Astrocyte (in vitro differentiated cells and primary cell): ENCODE measurements around the gene SMOC2.

ENCODE experiments used
- CTCF ChIP-seq: IDR thresholded peaks from 2 replicates; pipeline ENCODE4 v1.5.1; 2011; ENCODE audit warnings: low read depth, mild to moderate bottlenecking, inconsistent platforms, low read length, moderate library complexity; ENCODE audit not compliant: insufficient read depth
- EZH2 ChIP-seq: IDR thresholded peaks from 2 replicates; pipeline ENCODE4 v1.6.1; 2012; ENCODE audit warnings: mild to moderate bottlenecking, low read length, inconsistent platforms; ENCODE audit not compliant: insufficient read depth

DNA sequence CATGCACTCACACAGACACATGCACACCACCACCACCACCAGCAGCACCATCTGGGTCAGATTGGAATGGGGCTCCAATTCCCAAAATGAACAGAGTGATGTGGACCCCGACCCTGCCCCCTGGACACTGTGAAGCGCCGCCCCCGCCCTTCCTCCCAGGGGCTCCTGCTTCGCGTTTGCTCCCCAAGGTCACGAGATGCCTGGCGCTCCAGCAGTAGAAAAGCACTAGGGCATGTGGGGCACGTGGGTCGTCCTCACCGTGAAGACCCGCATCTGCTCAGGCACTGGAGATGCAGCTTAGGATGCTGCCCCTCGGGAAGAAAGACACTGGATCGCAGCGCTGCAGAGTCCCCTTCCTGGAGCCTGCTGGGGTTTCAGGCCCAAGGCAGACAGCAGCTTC lies 184.0 kb downstream of the SMOC2 start:
- TF ChIP-seq CTCF (no peak), EZH2 (no peak)
